GM21515 (cell line): ENCODE results near the gene NPIPB2.

ENCODE experiments used
- ATAC-seq: cut with Tn5 transposase; IDR thresholded peaks from one replicate; pipeline ENCODE4 v1.9.1; 2021; ENCODE audit not compliant: unreplicated experiment

NPIPB2 gene

GRCh38 chr16:11907160-11907970 lies 34.5 kb downstream of the NPIPB2 start:
- no peak for ATAC-seq

GRCh38 chr16:11903906-11904305 lies 37.9 kb downstream of the NPIPB2 start:
- no peak for ATAC-seq

GRCh38 chr16:11901091-11901490 lies 40.8 kb downstream of the NPIPB2 start:
- ATAC-seq: no peak

DNA sequence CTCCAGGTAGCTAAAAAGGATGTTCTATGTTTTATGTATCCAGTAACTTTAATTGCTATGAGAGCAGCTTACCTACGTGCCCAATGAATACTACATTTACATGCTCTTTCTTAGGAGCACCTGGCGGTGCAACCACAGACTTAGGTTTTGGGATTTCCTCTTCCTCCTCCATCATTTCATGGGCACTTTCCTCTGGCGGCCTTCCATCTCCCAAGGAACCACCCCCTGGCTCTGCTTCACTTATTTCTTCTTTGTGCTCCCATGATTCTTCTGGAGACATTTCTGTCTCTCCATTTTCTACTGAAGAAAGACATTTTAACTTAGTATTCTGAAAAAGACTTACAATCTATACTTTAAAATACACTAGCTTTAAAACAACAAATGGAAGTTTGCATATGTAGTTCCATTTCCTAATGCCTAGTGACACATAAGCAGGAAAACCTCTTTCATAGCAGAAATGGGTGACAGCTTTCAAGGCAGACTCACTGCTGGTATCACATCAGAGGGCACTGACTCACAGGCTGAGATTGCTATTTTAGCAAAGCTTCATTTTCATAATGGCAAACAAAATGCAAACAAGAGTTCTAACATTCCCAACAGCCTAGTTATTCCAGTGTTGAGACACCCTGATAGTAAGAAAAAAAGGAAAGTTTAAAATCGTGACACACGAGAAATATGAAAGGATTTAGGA lies 45.2 kb downstream of the NPIPB2 start:
- no peak for ATAC-seq

DNA sequence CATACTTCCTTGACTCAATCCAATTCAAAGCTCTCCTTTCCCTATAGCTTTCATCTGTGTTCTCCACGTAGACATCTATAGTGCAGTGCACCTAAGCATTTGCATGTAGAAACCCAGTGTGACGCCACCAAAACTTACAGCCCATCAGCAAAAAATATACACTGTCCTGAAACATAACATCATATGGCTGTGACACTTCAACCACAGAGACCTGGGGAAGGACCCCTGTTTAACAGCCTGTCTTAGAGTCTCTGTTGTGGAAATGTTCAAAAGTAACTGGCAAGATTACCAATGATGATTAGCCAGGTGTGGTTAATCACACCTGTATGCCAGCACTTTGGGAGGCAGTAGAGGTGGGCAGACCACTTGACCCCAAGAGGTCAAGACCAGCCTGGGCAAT lies 48.3 kb downstream of the NPIPB2 start:
- ATAC-seq: no peak

DNA sequence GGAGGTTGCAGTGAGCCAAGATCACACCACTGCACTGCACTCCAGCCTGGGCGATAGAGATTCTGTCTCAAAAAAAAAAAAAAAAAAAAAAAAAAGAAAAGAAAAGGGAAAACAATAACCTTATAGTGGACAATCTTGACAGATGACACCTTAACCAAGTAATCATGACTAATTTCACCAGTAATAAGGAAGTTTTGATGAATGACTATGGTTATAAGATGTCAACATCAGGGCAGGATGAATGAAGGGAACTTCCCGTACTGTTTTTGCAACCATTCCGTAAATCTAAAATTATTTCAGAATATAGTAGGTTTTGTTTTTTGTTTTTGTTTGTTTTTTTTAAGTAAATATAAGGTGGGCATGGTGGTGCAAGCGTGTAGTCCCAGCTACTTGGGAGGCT lies 49.1 kb downstream of the NPIPB2 start:
- no peak for ATAC-seq

GRCh38 chr16:11890231-11890965 lies 51.4 kb downstream of the NPIPB2 start:
- ATAC-seq: no peak

- ATAC-seq: no peak
Observed at GRCh38 chr16:11886881-11887280, 55.0 kb downstream of the NPIPB2 start.

DNA sequence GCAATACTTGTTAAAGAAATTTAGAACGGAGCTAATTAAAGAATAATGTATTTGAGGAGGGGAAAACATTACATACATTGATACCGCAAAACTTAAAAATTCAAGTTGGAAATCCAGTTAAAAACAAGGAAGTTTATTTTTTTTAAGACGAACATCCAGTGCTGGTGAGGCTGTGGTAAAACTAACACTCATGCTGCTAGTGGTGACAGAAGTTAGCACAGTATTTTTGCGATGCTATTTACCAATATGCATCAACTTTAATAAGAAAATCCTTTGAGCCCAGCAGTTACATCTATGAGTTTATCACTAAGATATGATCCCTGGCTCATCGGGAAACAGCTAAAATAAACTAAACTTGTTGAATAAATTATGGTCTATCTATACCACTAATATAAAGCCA lies 57.8 kb downstream of the NPIPB2 start:
- ATAC-seq: no peak

- ATAC-seq: no peak
Observed at GRCh38 chr16:11880007-11880406, 61.8 kb downstream of the NPIPB2 start.

- ATAC-seq: no peak
Observed at GRCh38 chr16:11877374-11877773, 64.5 kb downstream of the NPIPB2 start.
